KMS-11 (cell line): Measurements from ENCODE around the gene SPINK1.

ENCODE experiments used
- H2AFZ ChIP-seq: fragments of 200-600 bp; sonication (generic); 2 replicates; pipeline ENCODE4 v1.6.1; 2016; ENCODE audit warnings: antibody characterized with exemption, mixed run types, low read depth
- H3K27ac ChIP-seq: fragments of 200-600 bp; sonication (generic); 2 replicates; pipeline ENCODE4 v1.6.1; 2016; ENCODE audit warnings: mild to moderate bottlenecking, mixed run types
- H3K27me3 ChIP-seq: fragments of 200-600 bp; sonication (generic); 2 replicates; pipeline ENCODE4 v1.6.1; 2017; ENCODE audit warnings: mild to moderate bottlenecking, low read depth, mixed run types, moderate library complexity; ENCODE audit not compliant: insufficient read depth
- H3K36me3 ChIP-seq: fragments of 200-600 bp; sonication (generic); 2 replicates; pipeline ENCODE4 v1.6.1; 2017; ENCODE audit warnings: mild to moderate bottlenecking, mixed run types; ENCODE audit not compliant: insufficient read depth
- H3K4me1 ChIP-seq: fragments of 200-600 bp; sonication (generic); 2 replicates; pipeline ENCODE4 v1.6.1; 2016; ENCODE audit warnings: mild to moderate bottlenecking, low read depth, mixed run types; ENCODE audit not compliant: poor library complexity, severe bottlenecking
- H3K4me2 ChIP-seq: fragments of 200-600 bp; sonication (generic); 2 replicates; pipeline ENCODE4 v1.7.0; 2016; ENCODE audit warnings: mild to moderate bottlenecking, mixed run types
- H3K4me3 ChIP-seq: fragments of 200-600 bp; sonication (generic); IDR thresholded peaks from 2 replicates; pipeline ENCODE4 v1.6.1; 2017; ENCODE audit warnings: low read depth, low read length, mixed read lengths; ENCODE audit not compliant: insufficient read depth
- H3K79me2 ChIP-seq: fragments of 200-600 bp; sonication (generic); 2 replicates; pipeline ENCODE4 v1.6.1; 2016; ENCODE audit warnings: low read depth, mixed run types; ENCODE audit not compliant: insufficient read depth
- H3K9ac ChIP-seq: fragments of 200-600 bp; sonication (generic); 2 replicates; pipeline ENCODE4 v1.6.1; 2016; ENCODE audit warnings: mild to moderate bottlenecking, mixed run types
- H4K20me1 ChIP-seq: fragments of 200-600 bp; sonication (generic); 2 replicates; pipeline ENCODE4 v1.6.1; 2016; ENCODE audit warnings: mild to moderate bottlenecking, mixed run types; ENCODE audit not compliant: insufficient read depth
- TF ChIP-seq, protein P1 (sequence below): fragments of 200-600 bp; sonication (generic); conservative IDR thresholded peaks from 2 replicates; pipeline ENCODE4 v1.6.1; 2017; ENCODE audit warnings: low read depth, mild to moderate bottlenecking, antibody characterized with exemption, low read length, moderate library complexity, mixed read lengths

Gene SPINK1

DNA sequence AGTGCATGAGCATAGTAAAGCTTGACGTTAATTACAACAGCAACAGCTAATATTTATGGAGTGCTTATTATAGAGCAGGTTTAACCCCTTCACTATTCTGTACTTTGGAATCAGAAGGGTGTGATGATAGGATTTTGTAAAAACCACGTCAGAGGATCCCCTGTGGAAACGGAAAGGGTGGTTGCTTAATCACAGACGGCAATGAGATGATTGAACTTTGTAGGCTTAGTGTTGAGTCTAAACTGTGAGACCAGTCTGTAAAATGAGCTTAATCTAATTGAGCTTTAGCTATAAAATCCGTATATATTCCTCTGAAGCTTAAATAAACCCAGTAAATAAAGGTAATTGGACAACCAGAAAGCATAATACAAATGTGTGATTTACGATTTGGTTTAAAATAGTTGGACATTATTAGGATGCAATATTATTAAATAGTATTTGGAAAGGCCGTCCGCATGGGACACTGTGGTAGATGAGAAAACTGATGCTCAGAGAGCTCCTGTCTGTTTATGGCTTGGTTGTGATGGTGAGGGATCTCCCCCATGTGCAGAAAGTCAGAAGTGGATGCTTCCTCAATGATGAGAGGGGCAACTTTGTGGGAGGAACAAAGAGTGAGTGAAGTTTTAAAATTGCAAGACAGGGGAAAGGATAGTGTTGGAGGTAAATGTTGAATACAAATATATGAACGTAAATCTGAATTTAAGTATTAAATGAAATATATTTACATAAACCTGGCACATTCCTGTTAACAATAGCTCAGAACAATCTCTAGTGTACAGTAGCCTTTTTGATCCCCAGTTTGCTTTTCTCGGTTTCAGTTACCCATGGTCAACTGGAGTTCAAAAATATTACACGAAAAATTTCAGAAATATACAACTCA is 23.7 kb upstream of the SPINK1 start:
- no peaks in the 10 kb centered on the region for H4K20me1 ChIP-seq
- H3K27me3 ChIP-seq, result no peaks in the 10 kb centered on the region
- no peaks in the 10 kb centered on the region for H3K36me3 ChIP-seq
- H3K4me2 ChIP-seq, result no peak overlapping the region
- TF ChIP-seq, protein P1, sequence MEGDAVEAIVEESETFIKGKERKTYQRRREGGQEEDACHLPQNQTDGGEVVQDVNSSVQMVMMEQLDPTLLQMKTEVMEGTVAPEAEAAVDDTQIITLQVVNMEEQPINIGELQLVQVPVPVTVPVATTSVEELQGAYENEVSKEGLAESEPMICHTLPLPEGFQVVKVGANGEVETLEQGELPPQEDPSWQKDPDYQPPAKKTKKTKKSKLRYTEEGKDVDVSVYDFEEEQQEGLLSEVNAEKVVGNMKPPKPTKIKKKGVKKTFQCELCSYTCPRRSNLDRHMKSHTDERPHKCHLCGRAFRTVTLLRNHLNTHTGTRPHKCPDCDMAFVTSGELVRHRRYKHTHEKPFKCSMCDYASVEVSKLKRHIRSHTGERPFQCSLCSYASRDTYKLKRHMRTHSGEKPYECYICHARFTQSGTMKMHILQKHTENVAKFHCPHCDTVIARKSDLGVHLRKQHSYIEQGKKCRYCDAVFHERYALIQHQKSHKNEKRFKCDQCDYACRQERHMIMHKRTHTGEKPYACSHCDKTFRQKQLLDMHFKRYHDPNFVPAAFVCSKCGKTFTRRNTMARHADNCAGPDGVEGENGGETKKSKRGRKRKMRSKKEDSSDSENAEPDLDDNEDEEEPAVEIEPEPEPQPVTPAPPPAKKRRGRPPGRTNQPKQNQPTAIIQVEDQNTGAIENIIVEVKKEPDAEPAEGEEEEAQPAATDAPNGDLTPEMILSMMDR, result no peak
- H3K9ac ChIP-seq, result no peak overlapping the region
- peaks cover 4% of the 10 kb centered on the region for H3K4me1 ChIP-seq
- no peaks in the 10 kb centered on the region for H3K79me2 ChIP-seq
- no peak overlapping the region for H3K4me3 ChIP-seq
- no peak overlapping the region for H3K27ac ChIP-seq
- H2AFZ ChIP-seq, result no peak overlapping the region

DNA sequence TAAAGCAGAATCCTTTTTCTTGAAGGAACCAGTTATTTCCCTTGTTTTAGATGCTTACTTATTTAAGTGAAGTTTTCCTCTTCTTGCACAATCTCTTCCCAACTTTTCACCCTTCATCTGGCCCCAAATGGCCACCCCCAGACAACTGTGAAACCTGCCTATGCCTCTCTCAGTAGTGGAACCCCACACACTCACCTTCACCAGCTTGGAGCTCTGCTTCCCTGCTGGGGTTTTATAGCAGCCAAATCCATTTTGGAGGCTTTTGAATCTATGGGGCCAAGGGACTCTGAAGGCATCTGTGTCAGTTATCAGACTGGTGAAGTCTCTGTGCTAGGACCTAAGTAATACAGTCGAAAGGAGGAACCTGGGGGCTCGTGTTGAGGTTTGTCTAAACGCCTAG is 22.9 kb upstream of the SPINK1 start:
- Histone ChIP-seq H3K4me1 (peaks cover 4% of the 10 kb centered on the region), H2AFZ (no peak overlapping the region), H3K79me2 (no peaks in the 10 kb centered on the region), H4K20me1 (no peaks in the 10 kb centered on the region), H3K36me3 (no peaks in the 10 kb centered on the region), H3K4me3 (no peak overlapping the region), H3K4me2 (no peak overlapping the region), H3K27me3 (no peaks in the 10 kb centered on the region), H3K9ac (no peak overlapping the region), H3K27ac (no peak overlapping the region)
- TF ChIP-seq, protein P1, result no peak

- H3K4me1 ChIP-seq, result peaks cover 4% of the 10 kb centered on the region
- no peaks in the 10 kb centered on the region for H4K20me1 ChIP-seq
- H3K79me2 ChIP-seq, result no peaks in the 10 kb centered on the region
- no peak overlapping the region for H3K4me3 ChIP-seq
- H2AFZ ChIP-seq, result no peak overlapping the region
- no peak overlapping the region for H3K9ac ChIP-seq
- H3K27ac ChIP-seq, result no peak overlapping the region
- no peaks in the 10 kb centered on the region for H3K36me3 ChIP-seq
- H3K27me3 ChIP-seq, result no peaks in the 10 kb centered on the region
- no peak overlapping the region for H3K4me2 ChIP-seq
- TF ChIP-seq, protein P1, result no peak
Measured at GRCh38 chr5:147853372-147853987, 22.0 kb upstream of the SPINK1 start.

DNA sequence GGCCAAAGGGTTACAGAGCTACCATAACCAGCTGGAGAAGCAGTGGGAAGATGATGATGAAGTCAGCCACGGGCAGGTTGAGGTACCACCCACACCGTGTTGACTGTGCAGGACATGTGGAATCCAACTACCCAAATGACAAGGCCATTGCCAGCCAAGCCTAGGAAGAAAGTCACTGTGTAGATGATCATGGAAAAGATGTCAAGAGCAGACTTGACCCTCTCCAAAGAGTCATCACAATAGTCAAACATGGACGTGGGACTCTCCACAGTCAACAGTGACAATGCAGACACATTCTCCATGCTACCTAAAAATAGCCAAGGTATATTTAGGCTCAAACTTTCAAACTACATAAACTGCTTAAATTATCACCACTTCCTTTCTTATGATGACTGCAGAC is 20.9 kb upstream of the SPINK1 start:
- Histone ChIP-seq H3K4me1 (no peaks in the 10 kb centered on the region), H3K36me3 (no peaks in the 10 kb centered on the region), H3K4me2 (no peak overlapping the region), H4K20me1 (no peaks in the 10 kb centered on the region), H3K9ac (no peak overlapping the region), H3K79me2 (no peaks in the 10 kb centered on the region), H3K4me3 (no peak overlapping the region), H3K27me3 (no peaks in the 10 kb centered on the region), H3K27ac (no peak overlapping the region), H2AFZ (no peak overlapping the region)
- TF ChIP-seq, protein P1, result no peak
